Measurements from ENCODE around the gene HMG20B.

DNA sequence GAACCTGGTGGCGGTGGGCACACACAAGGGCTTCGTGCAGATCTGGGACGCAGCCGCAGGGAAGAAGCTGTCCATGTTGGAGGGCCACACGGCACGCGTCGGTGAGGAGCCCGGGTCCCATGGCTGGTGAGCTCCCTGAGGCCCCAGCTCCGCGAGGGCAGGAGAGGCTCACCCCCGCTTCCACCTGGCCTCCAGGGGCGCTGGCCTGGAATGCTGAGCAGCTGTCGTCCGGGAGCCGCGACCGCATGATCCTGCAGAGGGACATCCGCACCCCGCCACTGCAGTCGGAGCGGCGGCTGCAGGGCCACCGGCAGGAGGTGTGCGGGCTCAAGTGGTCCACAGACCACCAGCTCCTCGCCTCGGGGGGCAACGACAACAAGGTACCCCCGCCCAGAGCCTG is 41.0 kb upstream of the HMG20B start:
- TF ChIP-seq CTCF (IDR thresholded peaks at IDR 0.05; ENCODE audit: poor library complexity): no peak
- TF ChIP-seq EZH2 (IDR thresholded peaks at IDR 0.05; ENCODE audit: borderline replicate concordance): no peak
